Superior temporal gyrus (tissue), 1 donor: ENCODE data around the gene MACROD2.
"Not testable (repeated sequence)": the region's sequence is repeated elsewhere in the genome, so short reads cannot be mapped to it uniquely, and the experiment has no call there.

ENCODE experiments used
- DNase-seq: peaks from one replicate; pipeline ENCODE4 v3.0.0-alpha.2; 2016; ENCODE audit errors: extremely low spot score

MACROD2 gene

GRCh38 chr20:14410869-14411555 lies 415.7 kb downstream of the MACROD2 start:
- DNase-seq, result no peak

GRCh38 chr20:14412065-14412681 lies 416.9 kb downstream of the MACROD2 start:
- DNase-seq, result no peak

- no peak for DNase-seq
Measured at GRCh38 chr20:14413835-14414234, 418.5 kb downstream of the MACROD2 start.

- no peak for DNase-seq
Measured at GRCh38 chr20:14414560-14414959, 419.2 kb downstream of the MACROD2 start.

- no peak for DNase-seq
Measured at GRCh38 chr20:14415467-14415866, 420.2 kb downstream of the MACROD2 start.

GRCh38 chr20:14418376-14418775 lies 423.1 kb downstream of the MACROD2 start:
- DNase-seq, result no peak

GRCh38 chr20:14422892-14423291 lies 427.6 kb downstream of the MACROD2 start:
- no peak for DNase-seq

- DNase-seq, result no peak
Measured at GRCh38 chr20:14431568-14431967, 436.3 kb downstream of the MACROD2 start.

- DNase-seq, result no peak
Measured at GRCh38 chr20:14432085-14432484, 436.8 kb downstream of the MACROD2 start.

- DNase-seq, result no peak
Measured at GRCh38 chr20:14432597-14432996, 437.3 kb downstream of the MACROD2 start.

GRCh38 chr20:14434384-14435136 lies 439.2 kb downstream of the MACROD2 start:
- no peak for DNase-seq

GRCh38 chr20:14441201-14441600 lies 445.9 kb downstream of the MACROD2 start:
- no peak for DNase-seq

GRCh38 chr20:14444106-14444505 lies 448.8 kb downstream of the MACROD2 start:
- no peak for DNase-seq

GRCh38 chr20:14445310-14445709 lies 450.0 kb downstream of the MACROD2 start:
- no peak for DNase-seq

GRCh38 chr20:14445902-14446301 lies 450.6 kb downstream of the MACROD2 start:
- DNase-seq, result no peak

- no peak for DNase-seq
Measured at GRCh38 chr20:14446446-14446845, 451.1 kb downstream of the MACROD2 start.

GRCh38 chr20:14449323-14449722 lies 454.0 kb downstream of the MACROD2 start:
- DNase-seq, result no peak

GRCh38 chr20:14450256-14450655 lies 454.9 kb downstream of the MACROD2 start:
- no peak for DNase-seq

- no peak for DNase-seq
Measured at GRCh38 chr20:14451458-14451857, 456.1 kb downstream of the MACROD2 start.

- DNase-seq, result no peak
Measured at GRCh38 chr20:14453259-14453658, 457.9 kb downstream of the MACROD2 start.

GRCh38 chr20:14454296-14454695 lies 459.0 kb downstream of the MACROD2 start:
- no peak for DNase-seq

GRCh38 chr20:14467104-14467827 lies 471.9 kb downstream of the MACROD2 start:
- not testable (repeated sequence) for DNase-seq
